K562 (cell line): Measurements from ENCODE around the gene ODAPH. TPM values are rescaled to one million over a fixed set of nuclear protein-coding genes. Genes with fewer than 3 reads are reported as not detected.

Experiments used
- ATAC-seq: fragments of 200-7000 bp; cut with Tn5 transposase; 3 replicates; pipeline ENCODE4 v1.9.1; 2020; ENCODE audit warnings: moderate library complexity
- BruUV-seq: library from RNA; stranded (reverse); fragments of 400-500 nt; replicated peaks from 2 replicates; lab custom pipeline; 2021; lab: Mats Ljungman, UMichigan
- CTCF ChIA-PET: fragments of 300-600 bp; formaldehyde crosslinking; extraction: SDS; loops from one replicate; lab custom pipeline; 2021; ENCODE audit warnings: low intra/inter-chr PET ratio; lab: Yijun Ruan, JAX
- POLR2A ChIA-PET: fragments of 300-600, 350-650 bp; sonication (Branson Sonifier 250); formaldehyde crosslinking; extraction: SDS; loops from one replicate; lab custom pipeline; 2021; ENCODE audit warnings: antibody characterized with exemption, inconsistent platforms; lab: Yijun Ruan, JAX
- DNase-seq, 4 experiments: peaks; one replicate each; pipeline versions ENCODE4 v3.0.0 to v3.0.0-alpha.2; 2011 to 2018; ENCODE audit warnings: low spot score in 3 of 4, mixed read lengths in 3 of 4; ENCODE audit errors: extremely low read depth in 1 of 4
- FAIRE-seq: peaks from 2 replicates; lab custom pipeline; 2011; peaks lifted over from hg19 to GRCh38; lab: Jason Lieb, UNC
- H2AFZ ChIP-seq: 2 replicates; pipeline ENCODE4 v1.6.0; 2011; ENCODE audit warnings: low read depth, low read length, control low read depth, inconsistent platforms
- H3K27ac ChIP-seq: fragments of 200-600 bp; 3 replicates; pipeline ENCODE4 v1.8.0; 2011; ENCODE audit warnings: low read depth, mild to moderate bottlenecking, control low read depth, inconsistent platforms, low read length, moderate library complexity, mixed read lengths; ENCODE audit errors: extremely low read depth
- H3K27me3 ChIP-seq, 2 experiments: fragments of 300-600 bp in 1 of 2; 2 replicates in 1 of 2; 3 replicates in 1 of 2; pipeline versions ENCODE4 v1.6.0 to v1.8.0; 2011; ENCODE audit warnings: inconsistent platforms in 2 of 2, low read length in 2 of 2, mild to moderate bottlenecking in 1 of 2, mixed read lengths in 1 of 2, moderate library complexity in 1 of 2; ENCODE audit not compliant: control insufficient read depth in 2 of 2, insufficient read depth in 2 of 2
- H3K36me3 ChIP-seq: fragments of 300-600 bp; 3 replicates; pipeline ENCODE4 v1.8.0; 2011; ENCODE audit warnings: mild to moderate bottlenecking, low read length, inconsistent platforms; ENCODE audit not compliant: control insufficient read depth, insufficient read depth
- H3K4me1 ChIP-seq, 2 experiments: fragments of 200-600 bp in 1 of 2; replicated peaks in 1 of 2; 2 replicates in 1 of 2; 3 replicates in 1 of 2; pipeline versions ENCODE4 v1.5.1 to v1.8.0; 2011; ENCODE audit warnings: inconsistent platforms in 2 of 2, low read length in 2 of 2, mild to moderate bottlenecking in 1 of 2, mixed read lengths in 1 of 2, moderate library complexity in 1 of 2; ENCODE audit not compliant: control insufficient read depth in 2 of 2, insufficient read depth in 2 of 2
- H3K4me2 ChIP-seq: 2 replicates; pipeline ENCODE4 v1.6.1; 2011; ENCODE audit warnings: low read length, control low read depth, inconsistent platforms, mixed read lengths; ENCODE audit not compliant: insufficient read depth
- H3K4me3 ChIP-seq: fragments of 200-600 bp; sonication (generic), shearing (Covaris generic); 2 replicates; pipeline ENCODE4 v1.5.1; 2016; ENCODE audit warnings: control low read depth, inconsistent platforms
- H3K79me2 ChIP-seq: fragments of 200-600 bp; 3 replicates; pipeline ENCODE4 v1.8.0; 2011; ENCODE audit warnings: low read length, inconsistent platforms; ENCODE audit not compliant: control insufficient read depth, insufficient read depth
- H3K9ac ChIP-seq, 2 experiments: 2 replicates each; pipeline versions ENCODE4 v1.6.0 to v1.6.1; 2011; ENCODE audit warnings: low read depth in 2 of 2, low read length in 2 of 2, control low read depth in 1 of 2, inconsistent platforms in 1 of 2, mild to moderate bottlenecking in 1 of 2, mixed read lengths in 1 of 2; ENCODE audit not compliant: insufficient read depth in 1 of 2
- H3K9me1 ChIP-seq: one replicate; pipeline ENCODE4 v1.6.0; 2011; ENCODE audit warnings: inconsistent platforms, mild to moderate bottlenecking, low read length, moderate library complexity; ENCODE audit not compliant: control insufficient read depth, insufficient read depth
- H3K9me3 ChIP-seq: replicated peaks from 2 replicates; pipeline ENCODE4 v1.5.1; 2011; ENCODE audit warnings: low read depth, low read length, inconsistent platforms; ENCODE audit not compliant: control insufficient read depth, insufficient read depth
- H4K20me1 ChIP-seq: replicated peaks from 2 replicates; pipeline ENCODE4 v1.6.1; 2011; ENCODE audit warnings: low read length, inconsistent platforms, mixed read lengths; ENCODE audit not compliant: control insufficient read depth, insufficient read depth
- BACH1 ChIP-seq: fragments of 200-800 bp; sonication (Bioruptor generic); IDR thresholded peaks from 2 replicates; pipeline ENCODE4 v1.6.1; 2016; ENCODE audit warnings: missing genetic modification characterization, missing compliant biosample characterization
- BRF1 ChIP-seq: IDR thresholded peaks from 3 replicates; pipeline ENCODE4 v1.6.1; 2011; ENCODE audit warnings: borderline replicate concordance, mild to moderate bottlenecking; ENCODE audit not compliant: insufficient read length; ENCODE audit errors: extremely low read depth
- CBX3 ChIP-seq, 2 experiments: IDR thresholded peaks; 1 replicate in 1 of 2; 2 replicates in 1 of 2; pipeline ENCODE4 v1.6.1; 2012; ENCODE audit warnings: inconsistent platforms in 2 of 2, low read length in 2 of 2, borderline replicate concordance in 1 of 2, control low read depth in 1 of 2
- CBX8 ChIP-seq: fragments of 200-600 bp; sonication (generic); IDR thresholded peaks from 2 replicates; pipeline ENCODE4 v1.6.1; 2012; ENCODE audit warnings: borderline replicate concordance, mixed run types, low read depth, mild to moderate bottlenecking, moderate library complexity, mixed read lengths, low read length, control low read depth, inconsistent platforms; ENCODE audit not compliant: poor library complexity, severe bottlenecking; ENCODE audit errors: extremely low read depth
- EP400 ChIP-seq: fragments of 450-650 bp; IDR thresholded peaks from 2 replicates; pipeline ENCODE4 v1.6.1; 2017; ENCODE audit warnings: antibody characterized with exemption, mild to moderate bottlenecking, moderate library complexity
- HEY1 ChIP-seq: fragments of 250-450 bp; sonication (Bioruptor Pico); IDR thresholded peaks from 2 replicates; pipeline ENCODE4 v1.5.0; 2020; ENCODE audit warnings: mild to moderate bottlenecking, moderate library complexity, borderline replicate concordance
- HMBOX1 ChIP-seq: sonication (generic); IDR thresholded peaks from 2 replicates; pipeline ENCODE4 v1.6.1; 2016
- HNRNPL ChIP-seq: fragments of 200-400 bp; formaldehyde crosslinking; IDR thresholded peaks from 2 replicates; pipeline ENCODE4 v1.6.1; 2017; ENCODE audit warnings: low read depth, mild to moderate bottlenecking, low read length
- MCM2 ChIP-seq: fragments of 450-650 bp; IDR thresholded peaks from 2 replicates; pipeline ENCODE4 v1.6.1; 2017; ENCODE audit warnings: low read depth, mild to moderate bottlenecking
- MECOM ChIP-seq: fragments of 250-450 bp; sonication (Bioruptor Pico); IDR thresholded peaks from 2 replicates; pipeline ENCODE4 v1.8.0; 2022; ENCODE audit warnings: inconsistent platforms
- SMARCC2 ChIP-seq: fragments of 450-650 bp; IDR thresholded peaks from 2 replicates; pipeline ENCODE4 v1.6.1; 2017; ENCODE audit warnings: antibody characterized with exemption, moderate library complexity, mild to moderate bottlenecking, low read depth
- YBX1 ChIP-seq: fragments of 450-650 bp; IDR thresholded peaks from 2 replicates; pipeline ENCODE4 v1.7.1; 2016; ENCODE audit warnings: mild to moderate bottlenecking
- ZNF175 ChIP-seq: fragments of 200-800 bp; sonication (Bioruptor generic); IDR thresholded peaks from 2 replicates; pipeline ENCODE4 v1.6.1; 2016; ENCODE audit warnings: low read depth, mild to moderate bottlenecking, missing genetic modification characterization, missing compliant biosample characterization
- ZNF232 ChIP-seq: sonication (generic); formaldehyde crosslinking; IDR thresholded peaks from 2 replicates; pipeline ENCODE4 v1.8.0; 2022; ENCODE audit warnings: mild to moderate bottlenecking, missing genetic modification reagents
- ZNF239 ChIP-seq: fragments of 250-450 bp; sonication (Bioruptor Pico); IDR thresholded peaks from 2 replicates; pipeline ENCODE4 v1.4.0; 2020; ENCODE audit warnings: mild to moderate bottlenecking
- ZNF324 ChIP-seq: fragments of 250-450 bp; sonication (Bioruptor Pico); IDR thresholded peaks from 2 replicates; pipeline ENCODE4 v1.4.0; 2020; ENCODE audit warnings: mild to moderate bottlenecking
- ZNF408 ChIP-seq: fragments of 250-450 bp; sonication (Bioruptor Pico); IDR thresholded peaks from 2 replicates; pipeline ENCODE4 v1.4.0; 2020; ENCODE audit warnings: low read depth, mild to moderate bottlenecking, moderate library complexity
- ZNF644 ChIP-seq: fragments of 200-800 bp; sonication (Bioruptor generic); IDR thresholded peaks from 2 replicates; pipeline ENCODE4 v1.6.1; 2016; ENCODE audit warnings: low read depth, missing genetic modification characterization, missing compliant biosample characterization
- ZNF695 ChIP-seq: fragments of 450-650 bp; formaldehyde crosslinking; IDR thresholded peaks from 2 replicates; pipeline ENCODE4 v1.4.0; 2020; ENCODE audit warnings: mild to moderate bottlenecking, moderate library complexity
- WGBS: fragments of 100-300 bp; shearing (Covaris generic); methylation state at CpG from one replicate; pipeline ENCODE4 v1.1.6; 2016; ENCODE audit warnings: low coverage, mixed read lengths; ENCODE audit not compliant: insufficient coverage; ENCODE audit errors: missing lambda C conversion rate; 5-methylcytosine and 5-hydroxymethylcytosine counted together
- in situ Hi-C: fragments of 300-500 bp; cut with MboI; formaldehyde crosslinking; loops from 4 replicates; pipeline ENCODE4 v1.15.0; 2018; ENCODE audit warnings: inconsistent platforms, mixed read lengths
- intact Hi-C: fragments of 100-400 bp; cut with micrococcal nuclease; formaldehyde crosslinking; loops from 2 replicates; pipeline ENCODE4 v1.14.2; 2022
- polyA plus RNA-seq, 8 experiments: library from polyadenylated mRNA; depleted of rRNA in 4 of 8; stranded (reverse) in 5 of 8; unstranded in 3 of 8; fragments of >200 nt; fragmentation: Nextera tagmentation in 2 of 8; fragmentation: Illumina TruSeq in 1 of 8; extraction: Ambion mirVana in 2 of 8; extraction: Trizol in 1 of 8; gene quantifications; 2 replicates each; pipeline versions ENCODE4 v1.2.1 to v1.2.3, GENCODE V29; 2011 to 2014; ENCODE audit warnings: inconsistent platforms in 1 of 8, missing spikeins in 1 of 8
- total RNA-seq, 7 experiments: library from RNA; depleted of rRNA in 6 of 7; stranded (reverse); fragments of >200 nt in 6 of 7; fragmentation: Illumina TruSeq in 2 of 7; extraction: Trizol in 2 of 7; gene quantifications; 2 replicates each; pipeline versions ENCODE4 v1.2.1 to v1.2.3, GENCODE V29; 2011 to 2021; ENCODE audit warnings: low replicate concordance in 1 of 7
- TF ChIP-seq, protein P1 (sequence below): sonication (generic); formaldehyde crosslinking; IDR thresholded peaks from 2 replicates; pipeline ENCODE4 v1.8.1; 2023; ENCODE audit warnings: mild to moderate bottlenecking, missing genetic modification reagents, moderate library complexity
- TF ChIP-seq, protein P2 (sequence below): IDR thresholded peaks from 2 replicates; pipeline ENCODE4 v1.6.1; 2014; ENCODE audit warnings: antibody characterized with exemption

The ODAPH gene
- total and polyA plus RNA-seq, 9 of the 15 experiments (the other 6 are each of a cell fraction or from before 2014, with no cell fraction given): not detected

DNA sequence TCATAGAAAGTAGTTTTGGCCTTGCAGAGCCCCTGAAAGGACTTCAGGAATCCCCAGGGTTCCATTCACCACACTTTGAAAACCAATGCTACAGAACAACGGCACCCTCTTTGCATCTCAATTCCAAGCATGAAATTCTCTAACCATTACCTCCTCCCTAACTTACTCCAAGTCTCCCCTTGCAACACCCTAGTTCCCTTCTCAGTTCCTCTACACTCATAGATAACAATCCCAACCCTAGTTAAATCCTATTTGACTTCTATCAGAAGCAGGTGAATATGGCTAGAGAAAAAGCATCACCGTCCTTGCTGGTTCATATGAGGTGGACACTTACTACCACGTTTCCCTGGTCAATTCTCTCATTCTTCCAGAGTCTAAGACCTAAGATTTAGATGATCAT, 44.0 kb upstream of the ODAPH start:
- Histone ChIP-seq H3K9ac (peak overlapping the region in 1 of 2 experiments; percentile 35; a peak in 2 of 4 replicates), H3K4me2 (peak overlapping the region; percentile 69), H3K9me1 (no peaks in the 10 kb centered on the region), H3K36me3 (peaks cover 35% of the 10 kb centered on the region; the same call in 2 of the 3 replicates), H3K4me3 (peak overlapping the region; percentile 56; the same call in 1 of the 2 replicates), H4K20me1 (peaks cover 10% of the 10 kb centered on the region; the same call in 1 of the 2 replicates), H3K9me3 (peaks cover 6% of the 10 kb centered on the region; the same call in 1 of the 2 replicates), H3K4me1 (peaks cover 0 to 18% of the 10 kb centered on the region in 2 experiments; a peak in 4 of 5 replicates), H3K27me3 (no peaks in the 10 kb centered on the region), H3K79me2 (peaks cover 83% of the 10 kb centered on the region), H2AFZ (no peak overlapping the region), H3K27ac (peak overlapping the region; percentile 68)
- ATAC-seq: no peak
- no peak for FAIRE-seq
- POLR2A ChIA-PET: no interaction called here
- no TSS peak for BruUV-seq
- 24% methylated on average over 3 of the region's 3 CpGs for WGBS
- intact Hi-C loops: loop anchor here (5.0 kb wide), 1 partner anchor 210 kb away; the partner anchor contains the start of gene USO1
- DNase-seq: peak in 1 of 4 experiments; percentile 12
- CTCF ChIA-PET: no interaction called here
- in situ Hi-C loops: no loop called here
- peak; percentile 89 for TF ChIP-seq HMBOX1
- no peak for TF ChIP-seq EP400
- TF ChIP-seq, protein P1, sequence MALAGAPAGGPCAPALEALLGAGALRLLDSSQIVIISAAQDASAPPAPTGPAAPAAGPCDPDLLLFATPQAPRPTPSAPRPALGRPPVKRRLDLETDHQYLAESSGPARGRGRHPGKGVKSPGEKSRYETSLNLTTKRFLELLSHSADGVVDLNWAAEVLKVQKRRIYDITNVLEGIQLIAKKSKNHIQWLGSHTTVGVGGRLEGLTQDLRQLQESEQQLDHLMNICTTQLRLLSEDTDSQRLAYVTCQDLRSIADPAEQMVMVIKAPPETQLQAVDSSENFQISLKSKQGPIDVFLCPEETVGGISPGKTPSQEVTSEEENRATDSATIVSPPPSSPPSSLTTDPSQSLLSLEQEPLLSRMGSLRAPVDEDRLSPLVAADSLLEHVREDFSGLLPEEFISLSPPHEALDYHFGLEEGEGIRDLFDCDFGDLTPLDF: no peak
- no peak for TF ChIP-seq YBX1
- 0 out of 2 replicates have a peak, but pooled peaks have one; percentile 11 for TF ChIP-seq ZNF175
- no peak for TF ChIP-seq ZNF695 (CRISPR knock-in tag)
- TF ChIP-seq CBX3 (IDR thresholded peaks at IDR 0.05; ENCODE audit: borderline replicate concordance in 1 of 2, low read length in 2 of 2): no peak
- TF ChIP-seq HNRNPL: no peak
- no peak for TF ChIP-seq SMARCC2
- no peak for TF ChIP-seq ZNF644 (tag)
- TF ChIP-seq MCM2: no peak
- TF ChIP-seq BACH1 (tag): no peak
- no peak for TF ChIP-seq ZNF232 (CRISPR knock-in tag)
- no peak for TF ChIP-seq MECOM (CRISPR knock-in tag)
- TF ChIP-seq ZNF239 (CRISPR knock-in tag): no peak
- no peak for TF ChIP-seq ZNF324
- no peak for TF ChIP-seq BRF1
- no peak for TF ChIP-seq CBX8
- no peak for TF ChIP-seq ZNF408 (CRISPR knock-in tag)
- TF ChIP-seq HEY1: no peak
- TF ChIP-seq, protein P2, sequence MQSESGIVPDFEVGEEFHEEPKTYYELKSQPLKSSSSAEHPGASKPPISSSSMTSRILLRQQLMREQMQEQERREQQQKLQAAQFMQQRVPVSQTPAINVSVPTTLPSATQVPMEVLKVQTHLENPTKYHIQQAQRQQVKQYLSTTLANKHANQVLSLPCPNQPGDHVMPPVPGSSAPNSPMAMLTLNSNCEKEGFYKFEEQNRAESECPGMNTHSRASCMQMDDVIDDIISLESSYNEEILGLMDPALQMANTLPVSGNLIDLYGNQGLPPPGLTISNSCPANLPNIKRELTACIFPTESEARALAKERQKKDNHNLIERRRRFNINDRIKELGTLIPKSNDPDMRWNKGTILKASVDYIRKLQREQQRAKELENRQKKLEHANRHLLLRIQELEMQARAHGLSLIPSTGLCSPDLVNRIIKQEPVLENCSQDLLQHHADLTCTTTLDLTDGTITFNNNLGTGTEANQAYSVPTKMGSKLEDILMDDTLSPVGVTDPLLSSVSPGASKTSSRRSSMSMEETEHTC: no peak
